ENCODE results near the gene PDE6A. TPM values are rescaled to one million over a fixed set of nuclear protein-coding genes. Genes with fewer than 3 reads are reported as not detected.

PDE6A gene
- total and polyA plus RNA-seq, 9 donors = 0.05 to 0.68 (median 0.15) TPM

GRCh38 chr5:149921597-149921996, 23.0 kb downstream of the PDE6A start:
- TF ChIP-seq POLR2A (IDR thresholded peaks at IDR 0.05) (no peak), EP300 (IDR thresholded peaks at IDR 0.05) (no peak)
- TF ChIP-seq, protein P1, sequence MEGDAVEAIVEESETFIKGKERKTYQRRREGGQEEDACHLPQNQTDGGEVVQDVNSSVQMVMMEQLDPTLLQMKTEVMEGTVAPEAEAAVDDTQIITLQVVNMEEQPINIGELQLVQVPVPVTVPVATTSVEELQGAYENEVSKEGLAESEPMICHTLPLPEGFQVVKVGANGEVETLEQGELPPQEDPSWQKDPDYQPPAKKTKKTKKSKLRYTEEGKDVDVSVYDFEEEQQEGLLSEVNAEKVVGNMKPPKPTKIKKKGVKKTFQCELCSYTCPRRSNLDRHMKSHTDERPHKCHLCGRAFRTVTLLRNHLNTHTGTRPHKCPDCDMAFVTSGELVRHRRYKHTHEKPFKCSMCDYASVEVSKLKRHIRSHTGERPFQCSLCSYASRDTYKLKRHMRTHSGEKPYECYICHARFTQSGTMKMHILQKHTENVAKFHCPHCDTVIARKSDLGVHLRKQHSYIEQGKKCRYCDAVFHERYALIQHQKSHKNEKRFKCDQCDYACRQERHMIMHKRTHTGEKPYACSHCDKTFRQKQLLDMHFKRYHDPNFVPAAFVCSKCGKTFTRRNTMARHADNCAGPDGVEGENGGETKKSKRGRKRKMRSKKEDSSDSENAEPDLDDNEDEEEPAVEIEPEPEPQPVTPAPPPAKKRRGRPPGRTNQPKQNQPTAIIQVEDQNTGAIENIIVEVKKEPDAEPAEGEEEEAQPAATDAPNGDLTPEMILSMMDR (IDR thresholded peaks at IDR 0.05) = no peak
- H3K27ac ChIP-seq = no peak overlapping the region
- no peaks in the 10 kb centered on the region for H3K36me3 ChIP-seq
- WGBS, 3 donors = 85 to 90% (median 88%) methylated on average over 3 of the region's 3 CpGs
- intact Hi-C loops (cut with DNase I) = no loop called here
- H3K27me3 ChIP-seq = no peaks in the 10 kb centered on the region
- H3K9me3 ChIP-seq = no peaks in the 10 kb centered on the region
- H3K4me1 ChIP-seq (ENCODE audit: insufficient read depth) = peaks cover 2% of the 10 kb centered on the region
- no peak overlapping the region for H3K4me3 ChIP-seq
- no peak for DNase-seq

DNA sequence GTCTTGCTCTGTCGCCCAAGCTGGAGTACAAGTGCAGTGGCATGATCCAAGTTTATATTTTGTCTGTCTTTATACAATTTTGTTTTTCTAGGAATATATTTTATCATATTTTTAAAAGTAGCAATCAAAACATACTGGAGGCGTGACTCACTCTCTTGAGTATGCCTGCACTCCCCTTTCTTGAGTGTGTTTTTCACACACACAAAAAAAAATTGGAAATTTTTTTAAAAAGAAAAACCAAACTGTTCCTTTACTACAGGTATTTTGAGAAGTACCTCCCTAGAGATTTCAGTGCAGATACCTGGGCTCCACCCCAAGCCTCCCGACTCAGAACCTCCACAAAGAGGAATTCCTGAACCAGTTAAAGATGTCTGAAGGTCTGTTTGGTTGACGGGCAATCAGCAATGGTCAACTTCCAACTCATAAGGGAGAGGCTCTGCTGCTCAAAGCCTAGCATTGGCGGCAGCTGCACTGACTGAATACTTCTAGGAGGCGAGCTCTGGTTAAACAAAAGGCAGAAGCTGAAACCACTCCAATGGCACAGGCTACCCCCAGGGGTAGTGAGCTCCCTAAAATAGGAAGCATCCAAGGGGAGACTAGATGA, 27.4 kb downstream of the PDE6A start:
- Histone ChIP-seq H3K9me3 (no peaks in the 10 kb centered on the region), H3K27me3 (no peaks in the 10 kb centered on the region), H3K4me1 (ENCODE audit: insufficient read depth) (peaks cover 6% of the 10 kb centered on the region), H3K36me3 (no peaks in the 10 kb centered on the region), H3K27ac (no peak overlapping the region), H3K4me3 (no peak overlapping the region)
- intact Hi-C loops (cut with DNase I) = no loop called here
- DNase-seq = no peak
- TF ChIP-seq POLR2A (IDR thresholded peaks at IDR 0.05) (no peak), EP300 (IDR thresholded peaks at IDR 0.05) (no peak)
- TF ChIP-seq, protein P1 (IDR thresholded peaks at IDR 0.05) = no peak
- WGBS, 3 donors = 5 to 18% (median 9%) methylated on average over 6 of the region's 6 CpGs

- TF ChIP-seq POLR2A (IDR thresholded peaks at IDR 0.05) (no peak), EP300 (IDR thresholded peaks at IDR 0.05) (no peak)
- TF ChIP-seq, protein P1 (IDR thresholded peaks at IDR 0.05) = no peak
- intact Hi-C loops (cut with DNase I) = no loop called here
- Histone ChIP-seq H3K4me3 (no peak overlapping the region), H3K4me1 (ENCODE audit: insufficient read depth) (peaks cover 6% of the 10 kb centered on the region), H3K9me3 (no peaks in the 10 kb centered on the region), H3K27me3 (no peaks in the 10 kb centered on the region), H3K27ac (no peak overlapping the region), H3K36me3 (no peaks in the 10 kb centered on the region)
- 49 to 64% (median 54%) methylated on average over 7 of the region's 7 CpGs for WGBS, 3 donors
- DNase-seq = no peak
Measured at GRCh38 chr5:149916334-149917072, 28.1 kb downstream of the PDE6A start.

- TF ChIP-seq EP300 (IDR thresholded peaks at IDR 0.05) = no peak
- no peak for TF ChIP-seq POLR2A (IDR thresholded peaks at IDR 0.05)
- TF ChIP-seq, protein P1 (IDR thresholded peaks at IDR 0.05) = no peak
- Histone ChIP-seq H3K9me3 (no peaks in the 10 kb centered on the region), H3K36me3 (no peaks in the 10 kb centered on the region), H3K4me3 (no peak overlapping the region), H3K27me3 (no peaks in the 10 kb centered on the region), H3K4me1 (ENCODE audit: insufficient read depth) (peaks cover 6% of the 10 kb centered on the region), H3K27ac (no peak overlapping the region)
- 90 to 93% (median 91%) methylated on average over 7 of the region's 7 CpGs for WGBS, 3 donors
- intact Hi-C loops (cut with DNase I) = no loop called here
- DNase-seq = no peak
Measured at GRCh38 chr5:149915392-149916260, 29.0 kb downstream of the PDE6A start.

Measured in ovary (tissue), 9 donors.